A549 treated with CpdA at 1 μM for 4 hours (cell line): ENCODE measurements around the gene MOB1A. TPM values are rescaled to one million over a fixed set of nuclear protein-coding genes. Genes with fewer than 3 reads are reported as not detected.

Experiments
- total RNA-seq: library from RNA; stranded (reverse); fragments of 200-300 nt; extraction: Qiagen RNA extraction; gene quantifications from 5 replicates; pipeline ENCODE4 v1.2.3, GENCODE V29; 2022; ENCODE audit warnings: low read depth

MOB1A gene
- total RNA-seq: 76.2 to 90.9 TPM (median 82.6 TPM) in 5 replicates

GRCh38 chr2:74178211-74179062 is at the start of gene MOB1A:
TSS of gene MOB1A (minus strand) at chr2:74178879. CDS start at chr2:74178674, 205 bp downstream.

GRCh38 chr2:74198461-74199274 is 20.0 kb upstream of the MOB1A start, which contains the start of gene MTHFD2:
TSS of gene MTHFD2 (plus strand) at chr2:74198615. CDS start at chr2:74198642, 27 bp downstream.

GRCh38 chr2:74147727-74148456 is 30.8 kb downstream of the MOB1A start, which contains the start of gene BOLA3:
TSS of gene BOLA3 (minus strand) at chr2:74147912. CDS start at chr2:74147874, 38 bp downstream.

Other genes with a start within 250 kb of the MOB1A start
- gene TET3, start 194.0 kb downstream of the MOB1A start, total RNA-seq: 6.0 to 7.6 TPM (median 6.6 TPM) in 5 replicates
- 125 to 154 TPM (median 128 TPM) in 5 replicates for gene BOLA3, start 31.0 kb downstream of the MOB1A start, total RNA-seq
- 150 to 175 TPM (median 172 TPM) in 5 replicates for gene MTHFD2, start 19.7 kb upstream of the MOB1A start, total RNA-seq
- 0.14 to 0.40 TPM (median 0.21 TPM) in 5 replicates for gene SLC4A5, start 164.5 kb upstream of the MOB1A start, total RNA-seq
- gene DCTN1, start 201.4 kb upstream of the MOB1A start, total RNA-seq: 101 to 149 TPM (median 140 TPM) in 5 replicates
- 2.8 to 4.7 TPM (median 3.5 TPM) in 5 replicates for gene C2orf81, start 242.7 kb upstream of the MOB1A start, total RNA-seq
- 72.5 to 92.0 TPM (median 82.3 TPM) in 5 replicates for gene WDR54, start 242.9 kb upstream of the MOB1A start, total RNA-seq